Measurements from ENCODE around the gene GOT1.

DNA sequence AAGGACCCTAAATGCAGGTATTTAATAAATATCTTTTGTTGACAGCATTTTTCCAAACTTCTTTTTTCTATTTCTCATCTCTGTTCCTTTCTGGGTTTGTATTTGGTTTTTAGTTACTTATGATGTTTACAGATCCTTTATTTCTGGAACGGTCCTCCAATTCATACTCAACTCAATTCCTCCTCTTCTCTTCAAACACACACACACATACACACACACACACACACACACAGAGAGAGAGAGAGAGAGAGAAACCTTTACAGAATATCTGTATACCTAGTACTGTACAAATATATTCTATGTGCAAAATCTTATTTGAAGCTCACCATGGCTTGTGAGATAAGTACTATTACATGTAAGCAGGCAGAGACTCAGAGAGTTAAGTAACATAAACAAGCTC is 21.6 kb upstream of the GOT1 start:
- TF ChIP-seq ATF1 (CRISPR knock-in tag; IDR thresholded peaks at IDR 0.05) (no peak), JUN (CRISPR knock-in tag; IDR thresholded peaks at IDR 0.05) (no peak), FOXK1 (CRISPR knock-in tag; IDR thresholded peaks at IDR 0.05) (no peak)
- TF ChIP-seq, protein P1, sequence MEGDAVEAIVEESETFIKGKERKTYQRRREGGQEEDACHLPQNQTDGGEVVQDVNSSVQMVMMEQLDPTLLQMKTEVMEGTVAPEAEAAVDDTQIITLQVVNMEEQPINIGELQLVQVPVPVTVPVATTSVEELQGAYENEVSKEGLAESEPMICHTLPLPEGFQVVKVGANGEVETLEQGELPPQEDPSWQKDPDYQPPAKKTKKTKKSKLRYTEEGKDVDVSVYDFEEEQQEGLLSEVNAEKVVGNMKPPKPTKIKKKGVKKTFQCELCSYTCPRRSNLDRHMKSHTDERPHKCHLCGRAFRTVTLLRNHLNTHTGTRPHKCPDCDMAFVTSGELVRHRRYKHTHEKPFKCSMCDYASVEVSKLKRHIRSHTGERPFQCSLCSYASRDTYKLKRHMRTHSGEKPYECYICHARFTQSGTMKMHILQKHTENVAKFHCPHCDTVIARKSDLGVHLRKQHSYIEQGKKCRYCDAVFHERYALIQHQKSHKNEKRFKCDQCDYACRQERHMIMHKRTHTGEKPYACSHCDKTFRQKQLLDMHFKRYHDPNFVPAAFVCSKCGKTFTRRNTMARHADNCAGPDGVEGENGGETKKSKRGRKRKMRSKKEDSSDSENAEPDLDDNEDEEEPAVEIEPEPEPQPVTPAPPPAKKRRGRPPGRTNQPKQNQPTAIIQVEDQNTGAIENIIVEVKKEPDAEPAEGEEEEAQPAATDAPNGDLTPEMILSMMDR (IDR thresholded peaks at IDR 0.05): no peak
- TF ChIP-seq, protein P2, sequence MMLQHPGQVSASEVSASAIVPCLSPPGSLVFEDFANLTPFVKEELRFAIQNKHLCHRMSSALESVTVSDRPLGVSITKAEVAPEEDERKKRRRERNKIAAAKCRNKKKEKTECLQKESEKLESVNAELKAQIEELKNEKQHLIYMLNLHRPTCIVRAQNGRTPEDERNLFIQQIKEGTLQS (CRISPR knock-in tag; conservative IDR thresholded peaks at IDR 0.05): no peak
- TF ChIP-seq, protein P3, sequence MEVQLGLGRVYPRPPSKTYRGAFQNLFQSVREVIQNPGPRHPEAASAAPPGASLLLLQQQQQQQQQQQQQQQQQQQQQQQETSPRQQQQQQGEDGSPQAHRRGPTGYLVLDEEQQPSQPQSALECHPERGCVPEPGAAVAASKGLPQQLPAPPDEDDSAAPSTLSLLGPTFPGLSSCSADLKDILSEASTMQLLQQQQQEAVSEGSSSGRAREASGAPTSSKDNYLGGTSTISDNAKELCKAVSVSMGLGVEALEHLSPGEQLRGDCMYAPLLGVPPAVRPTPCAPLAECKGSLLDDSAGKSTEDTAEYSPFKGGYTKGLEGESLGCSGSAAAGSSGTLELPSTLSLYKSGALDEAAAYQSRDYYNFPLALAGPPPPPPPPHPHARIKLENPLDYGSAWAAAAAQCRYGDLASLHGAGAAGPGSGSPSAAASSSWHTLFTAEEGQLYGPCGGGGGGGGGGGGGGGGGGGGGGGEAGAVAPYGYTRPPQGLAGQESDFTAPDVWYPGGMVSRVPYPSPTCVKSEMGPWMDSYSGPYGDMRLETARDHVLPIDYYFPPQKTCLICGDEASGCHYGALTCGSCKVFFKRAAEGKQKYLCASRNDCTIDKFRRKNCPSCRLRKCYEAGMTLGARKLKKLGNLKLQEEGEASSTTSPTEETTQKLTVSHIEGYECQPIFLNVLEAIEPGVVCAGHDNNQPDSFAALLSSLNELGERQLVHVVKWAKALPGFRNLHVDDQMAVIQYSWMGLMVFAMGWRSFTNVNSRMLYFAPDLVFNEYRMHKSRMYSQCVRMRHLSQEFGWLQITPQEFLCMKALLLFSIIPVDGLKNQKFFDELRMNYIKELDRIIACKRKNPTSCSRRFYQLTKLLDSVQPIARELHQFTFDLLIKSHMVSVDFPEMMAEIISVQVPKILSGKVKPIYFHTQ (CRISPR knock-in tag; IDR thresholded peaks at IDR 0.05): no peak
